Activated T-helper 1 cell treated with anti-CD3 and anti-CD28 coated beads, Interleukin-12 subunit alpha, Interleukin-12 subunit beta, Interleukin-2, Interleukin-4 antibody, amounts not matched to agents 30 ng/mL and 10 ng/mL and 1 ng/mL, durations not matched to agents 14 hours and 24 hours and 36 hours (primary cell): ENCODE results near the gene ORAI3. TPM values are rescaled to one million over a fixed set of nuclear protein-coding genes. Genes with fewer than 3 reads are reported as not detected.

Source experiments
- DNase-seq: peaks from one replicate; pipeline ENCODE4 v3.0.0; 2021; ENCODE audit warnings: low spot score
- H3K27ac Mint-ChIP-seq: one replicate; pipeline ENCODE4 v1.8.0; 2021; ENCODE audit warnings: mild to moderate bottlenecking, mixed read lengths
- H3K27me3 Mint-ChIP-seq: one replicate; pipeline ENCODE4 v1.8.0; 2022; ENCODE audit warnings: mild to moderate bottlenecking, moderate library complexity, mixed read lengths; ENCODE audit not compliant: insufficient read depth
- H3K36me3 Mint-ChIP-seq: one replicate; pipeline ENCODE4 v1.8.0; 2021; ENCODE audit warnings: low read depth, mixed read lengths
- H3K4me1 Mint-ChIP-seq: one replicate; pipeline ENCODE4 v1.8.0; 2021; ENCODE audit warnings: low read depth, mixed read lengths
- H3K4me3 Mint-ChIP-seq: one replicate; pipeline ENCODE4 v1.8.0; 2021; ENCODE audit warnings: mild to moderate bottlenecking, moderate library complexity, mixed read lengths
- H3K9me3 Mint-ChIP-seq: one replicate; pipeline ENCODE4 v1.8.0; 2021; ENCODE audit warnings: mixed read lengths
- intact Hi-C: fragments of 100-400 bp; cut with micrococcal nuclease; formaldehyde crosslinking; loops from one replicate; pipeline ENCODE4 v1.15.1; 2024
- total RNA-seq: library from RNA; stranded (reverse); gene quantifications from 2 replicates; pipeline ENCODE4 v1.2.3, GENCODE V29; 2022

Gene ORAI3
- total RNA-seq, 1 donor from 2014 or later: 11.5 TPM

GRCh38 chr16:30971298-30971697 is 22.4 kb downstream of the ORAI3 start:
- Mint-ChIP-seq H3K36me3 (peaks cover 57% of the 10 kb centered on the region), H3K4me1 (no peaks in the 10 kb centered on the region), H3K9me3 (no peaks in the 10 kb centered on the region), H3K27me3 (no peaks in the 10 kb centered on the region), H3K4me3 (no peak overlapping the region), H3K27ac (no peak overlapping the region)
- no peak for DNase-seq
- intact Hi-C loops: no loop called here

DNA sequence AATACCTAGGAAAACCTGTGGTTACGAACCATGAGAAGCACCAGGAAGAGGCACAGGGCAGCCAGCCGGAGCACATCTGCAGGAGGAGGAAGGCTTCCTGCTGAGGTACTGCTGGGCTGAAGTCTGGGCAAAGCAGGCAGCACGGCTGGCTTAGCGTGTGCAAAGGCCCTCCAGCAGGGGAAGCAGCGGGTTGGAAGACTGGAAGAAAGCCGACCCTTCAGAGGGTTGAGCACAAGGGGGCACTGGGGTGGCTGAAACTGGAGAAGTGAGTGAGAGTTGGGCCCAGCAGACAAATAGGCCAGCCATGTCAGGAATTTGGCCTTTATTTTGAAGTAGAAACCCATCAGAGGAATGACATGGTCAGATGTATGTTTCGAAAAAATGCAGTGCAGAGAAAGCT is 24.0 kb downstream of the ORAI3 start:
- Mint-ChIP-seq H3K27ac (no peak overlapping the region), H3K27me3 (no peaks in the 10 kb centered on the region), H3K9me3 (no peaks in the 10 kb centered on the region), H3K36me3 (peaks cover 55% of the 10 kb centered on the region), H3K4me3 (no peak overlapping the region), H3K4me1 (no peaks in the 10 kb centered on the region)
- no peak for DNase-seq
- intact Hi-C loops: no loop called here

- Mint-ChIP-seq H3K27ac (no peak overlapping the region), H3K27me3 (no peaks in the 10 kb centered on the region), H3K36me3 (peaks cover 53% of the 10 kb centered on the region), H3K4me3 (no peak overlapping the region), H3K4me1 (no peaks in the 10 kb centered on the region), H3K9me3 (no peaks in the 10 kb centered on the region)
- intact Hi-C loops: no loop called here
- no peak for DNase-seq
Measured at GRCh38 chr16:30974348-30974747, 25.5 kb downstream of the ORAI3 start.

- DNase-seq: no peak
- Mint-ChIP-seq H3K36me3 (peaks cover 49% of the 10 kb centered on the region), H3K27ac (no peak overlapping the region), H3K27me3 (no peaks in the 10 kb centered on the region), H3K4me1 (no peaks in the 10 kb centered on the region), H3K4me3 (no peak overlapping the region), H3K9me3 (no peaks in the 10 kb centered on the region)
- intact Hi-C loops: no loop called here
Measured at GRCh38 chr16:30976486-30976885, 27.6 kb downstream of the ORAI3 start.

GRCh38 chr16:30977502-30977901 is 28.6 kb downstream of the ORAI3 start:
- Mint-ChIP-seq H3K36me3 (peaks cover 47% of the 10 kb centered on the region), H3K27ac (no peak overlapping the region), H3K9me3 (no peaks in the 10 kb centered on the region), H3K4me1 (no peaks in the 10 kb centered on the region), H3K27me3 (no peaks in the 10 kb centered on the region), H3K4me3 (no peak overlapping the region)
- intact Hi-C loops: no loop called here
- no peak for DNase-seq

DNA sequence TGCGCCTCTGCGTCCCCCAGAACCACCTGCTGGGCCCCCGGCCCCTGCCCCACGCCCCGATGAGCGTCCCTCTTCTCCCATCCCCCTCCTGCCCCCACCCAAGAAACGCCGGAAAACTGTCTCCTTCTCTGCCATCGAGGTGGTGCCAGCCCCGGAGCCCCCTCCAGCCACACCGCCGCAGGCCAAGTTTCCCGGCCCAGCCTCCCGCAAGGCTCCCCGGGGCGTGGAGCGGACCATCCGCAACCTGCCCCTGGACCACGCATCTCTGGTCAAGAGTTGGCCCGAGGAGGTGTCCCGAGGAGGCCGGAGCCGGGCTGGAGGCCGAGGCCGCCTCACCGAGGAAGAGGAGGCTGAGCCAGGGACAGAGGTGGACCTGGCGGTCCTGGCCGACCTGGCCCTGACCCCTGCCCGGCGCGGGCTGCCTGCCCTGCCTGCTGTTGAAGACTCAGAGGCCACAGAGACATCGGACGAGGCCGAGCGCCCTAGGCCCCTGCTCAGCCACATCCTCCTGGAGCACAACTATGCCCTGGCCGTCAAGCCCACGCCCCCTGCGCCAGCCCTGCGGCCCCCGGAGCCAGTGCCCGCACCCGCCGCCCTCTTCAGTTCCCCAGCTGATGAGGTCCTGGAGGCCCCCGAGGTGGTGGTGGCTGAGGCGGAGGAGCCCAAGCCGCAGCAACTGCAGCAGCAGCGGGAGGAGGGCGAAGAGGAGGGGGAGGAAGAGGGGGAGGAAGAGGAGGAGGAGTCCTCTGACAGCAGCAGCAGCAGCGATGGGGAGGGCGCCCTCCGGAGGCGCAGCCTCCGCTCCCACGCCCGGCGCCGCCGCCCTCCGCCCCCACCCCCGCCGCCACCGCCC is 30.5 kb downstream of the ORAI3 start:
- H3K36me3 Mint-ChIP-seq: peaks cover 33% of the 10 kb centered on the region

DNA sequence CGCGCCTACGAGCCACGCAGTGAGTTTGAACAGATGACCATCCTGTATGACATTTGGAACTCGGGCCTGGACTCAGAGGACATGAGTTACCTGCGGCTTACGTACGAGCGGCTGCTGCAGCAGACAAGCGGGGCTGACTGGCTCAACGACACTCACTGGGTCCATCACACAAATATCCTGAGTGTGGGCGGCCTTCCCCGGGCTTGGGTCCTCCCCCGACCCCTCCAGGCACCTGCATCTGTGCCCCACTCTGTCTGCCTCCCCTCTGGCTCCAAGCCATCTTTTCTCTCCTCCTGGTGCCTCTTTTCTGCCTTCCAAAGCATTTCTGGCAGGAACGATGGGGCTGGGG is 31.1 kb downstream of the ORAI3 start:
- Mint-ChIP-seq H3K36me3 (peaks cover 32% of the 10 kb centered on the region), H3K4me1 (no peaks in the 10 kb centered on the region), H3K27me3 (no peaks in the 10 kb centered on the region), H3K27ac (no peak overlapping the region), H3K9me3 (no peaks in the 10 kb centered on the region), H3K4me3 (no peak overlapping the region)
- intact Hi-C loops: no loop called here
- DNase-seq: no peak

More for the DNA sequence above, 30.5 kb downstream of the ORAI3 start:
- Mint-ChIP-seq H3K9me3 (no peaks in the 10 kb centered on the region), H3K27ac (no peak overlapping the region), H3K4me3 (no peak overlapping the region), H3K27me3 (no peaks in the 10 kb centered on the region), H3K4me1 (no peaks in the 10 kb centered on the region)
- DNase-seq: no peak
- intact Hi-C loops: no loop called here

DNA sequence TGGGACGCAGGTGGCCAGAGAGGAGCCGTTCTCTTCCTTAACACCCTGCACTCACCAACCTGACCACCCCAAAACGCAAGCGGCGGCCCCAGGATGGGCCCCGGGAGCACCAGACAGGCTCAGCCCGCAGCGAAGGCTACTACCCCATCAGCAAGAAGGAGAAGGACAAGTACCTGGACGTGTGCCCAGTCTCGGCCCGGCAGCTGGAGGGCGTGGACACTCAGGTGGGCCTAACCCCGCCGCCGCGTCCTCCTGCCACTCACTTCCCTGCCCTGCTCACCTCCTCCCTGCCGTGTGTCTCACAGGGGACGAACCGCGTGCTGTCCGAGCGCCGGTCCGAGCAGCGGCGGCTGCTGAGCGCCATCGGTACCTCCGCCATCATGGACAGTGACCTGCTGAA is 31.6 kb downstream of the ORAI3 start:
- no peaks in the 10 kb centered on the region for H3K27me3 Mint-ChIP-seq
- H3K4me3 Mint-ChIP-seq: no peak overlapping the region
- H3K9me3 Mint-ChIP-seq: no peaks in the 10 kb centered on the region
- no peak for DNase-seq
- intact Hi-C loops: no loop called here
- no peaks in the 10 kb centered on the region for H3K4me1 Mint-ChIP-seq
- no peak overlapping the region for H3K27ac Mint-ChIP-seq
- peaks cover 32% of the 10 kb centered on the region for H3K36me3 Mint-ChIP-seq

GRCh38 chr16:30980959-30981358 is 32.1 kb downstream of the ORAI3 start:
- intact Hi-C loops: no loop called here
- H3K4me1 Mint-ChIP-seq: no peaks in the 10 kb centered on the region

DNA sequence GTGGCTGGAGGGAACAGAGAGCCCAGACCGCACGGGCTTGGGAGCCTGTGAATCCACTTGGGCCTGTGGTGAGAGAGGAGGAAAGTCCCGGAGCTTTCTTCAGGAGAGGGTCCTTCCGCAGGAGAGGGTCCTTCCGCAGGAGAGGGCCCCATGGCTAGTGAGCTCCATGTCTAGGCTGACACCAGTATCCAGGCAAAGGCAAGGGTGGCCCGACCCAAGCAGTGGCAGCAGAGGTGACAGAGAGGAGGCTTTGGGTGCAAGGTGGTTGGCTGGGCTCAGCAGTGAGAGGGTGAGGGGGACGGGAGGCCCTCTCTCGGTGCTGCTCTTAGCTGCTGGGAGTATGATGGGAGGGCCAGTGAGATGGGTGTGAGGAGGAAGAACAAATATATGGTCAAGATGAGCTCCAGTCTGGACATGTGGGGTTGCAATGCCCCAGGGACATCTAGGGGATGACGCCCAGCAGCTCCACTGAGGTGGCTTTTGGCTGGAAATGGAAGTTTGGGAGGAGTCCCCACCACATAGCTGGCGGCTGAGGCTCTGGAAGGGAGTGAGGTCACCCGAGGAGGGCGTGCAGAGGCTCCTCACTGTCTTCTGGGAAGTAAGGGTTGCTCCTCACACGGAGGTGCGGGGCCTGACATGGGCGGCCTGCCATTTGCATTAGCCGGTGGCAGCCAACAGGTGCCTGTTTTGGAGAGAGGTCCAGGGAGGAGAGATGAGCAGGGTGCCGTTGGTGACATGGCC is 33.9 kb downstream of the ORAI3 start:
- Mint-ChIP-seq H3K36me3 (peaks cover 24% of the 10 kb centered on the region), H3K4me1 (no peaks in the 10 kb centered on the region), H3K9me3 (no peaks in the 10 kb centered on the region), H3K27ac (no peak overlapping the region), H3K4me3 (no peak overlapping the region), H3K27me3 (no peaks in the 10 kb centered on the region)
- intact Hi-C loops: no loop called here
- no peak for DNase-seq

More at GRCh38 chr16:30980959-30981358, 32.1 kb downstream of the ORAI3 start:
- Mint-ChIP-seq H3K27me3 (no peaks in the 10 kb centered on the region), H3K4me3 (no peak overlapping the region), H3K9me3 (no peaks in the 10 kb centered on the region), H3K27ac (no peak overlapping the region), H3K36me3 (peaks cover 28% of the 10 kb centered on the region)
- DNase-seq: no peak

DNA sequence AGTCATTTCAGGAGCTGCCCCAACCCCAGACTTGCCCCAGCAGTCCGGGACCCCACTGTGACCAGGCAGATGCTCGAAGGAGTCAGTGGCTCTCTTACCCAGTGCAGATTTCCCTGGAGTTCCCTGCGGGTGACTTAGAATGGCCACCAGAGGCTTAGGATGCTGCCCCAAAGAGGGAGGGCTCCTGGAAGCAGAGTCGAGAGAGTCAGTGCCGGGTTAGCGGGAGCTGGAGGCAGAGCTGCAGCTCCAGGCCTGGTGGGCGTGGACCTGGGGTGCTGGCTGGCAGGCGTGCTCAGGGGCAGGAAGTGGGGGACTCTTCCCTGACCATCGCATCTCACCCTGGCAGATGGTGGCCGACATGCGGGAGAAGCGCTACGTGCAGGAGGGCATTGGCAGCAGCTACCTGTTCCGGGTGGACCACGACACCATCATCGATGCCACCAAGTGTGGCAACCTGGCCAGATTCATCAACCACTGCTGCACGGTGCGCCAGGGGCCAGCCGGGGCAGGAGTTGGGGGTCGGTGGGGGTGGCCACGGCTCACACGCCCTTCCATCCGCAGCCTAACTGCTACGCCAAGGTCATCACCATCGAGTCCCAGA is 34.5 kb downstream of the ORAI3 start:
- Mint-ChIP-seq H3K9me3 (no peaks in the 10 kb centered on the region), H3K36me3 (peaks cover 24% of the 10 kb centered on the region), H3K4me3 (no peak overlapping the region), H3K27me3 (no peaks in the 10 kb centered on the region), H3K27ac (no peak overlapping the region), H3K4me1 (no peaks in the 10 kb centered on the region)
- DNase-seq: no peak
- intact Hi-C loops: no loop called here

GRCh38 chr16:30983898-30984610 is 35.2 kb downstream of the ORAI3 start:
- DNase-seq: no peak
- H3K4me1 Mint-ChIP-seq: no peaks in the 10 kb centered on the region
- H3K36me3 Mint-ChIP-seq: peaks cover 20% of the 10 kb centered on the region
- no peaks in the 10 kb centered on the region for H3K27me3 Mint-ChIP-seq
- H3K27ac Mint-ChIP-seq: no peak overlapping the region
- intact Hi-C loops: loop anchor here (1.0 kb wide), 1 partner anchor 884 kb away; no protein-coding TSS in a partner anchor
- H3K9me3 Mint-ChIP-seq: no peaks in the 10 kb centered on the region
- H3K4me3 Mint-ChIP-seq: no peak overlapping the region
